GM23248 (cell line): ENCODE measurements around the gene DLG3. TPM values are rescaled to one million over a fixed set of nuclear protein-coding genes. Genes with fewer than 3 reads are reported as not detected.

ENCODE experiments used
- DNase-seq: peaks from one replicate; pipeline ENCODE4 v3.0.0-alpha.2; 2015
- H2AFZ ChIP-seq: fragments of 200-600 bp; sonication (generic); 2 replicates; pipeline ENCODE4 v1.6.1; 2016; ENCODE audit warnings: antibody characterized with exemption
- H3F3A ChIP-seq: fragments of 200-600 bp; sonication (generic); 2 replicates; pipeline ENCODE4 v1.6.1; 2016; ENCODE audit warnings: mild to moderate bottlenecking, antibody characterized with exemption, mixed run types; ENCODE audit not compliant: insufficient read depth
- H3K27ac ChIP-seq: fragments of 200-600 bp; sonication (generic); 2 replicates; pipeline ENCODE4 v1.5.1; 2016; ENCODE audit warnings: mild to moderate bottlenecking
- H3K27me3 ChIP-seq: fragments of 200-600 bp; sonication (generic); replicated peaks from 2 replicates; pipeline ENCODE4 v1.6.1; 2016; ENCODE audit warnings: mild to moderate bottlenecking; ENCODE audit not compliant: insufficient read depth
- H3K36me3 ChIP-seq: fragments of 200-600 bp; sonication (generic); 2 replicates; pipeline ENCODE4 v1.6.1; 2016; ENCODE audit warnings: low read depth, mild to moderate bottlenecking
- H3K4me1 ChIP-seq: fragments of 200-600 bp; sonication (generic); 2 replicates; pipeline ENCODE4 v1.6.1; 2016; ENCODE audit warnings: mild to moderate bottlenecking; ENCODE audit not compliant: insufficient read depth
- H3K4me2 ChIP-seq: fragments of 200-600 bp; sonication (generic); one replicate; pipeline ENCODE4 v1.6.1; 2016; ENCODE audit warnings: mild to moderate bottlenecking; ENCODE audit not compliant: unreplicated experiment
- H3K4me3 ChIP-seq: fragments of 200-600 bp; sonication (generic); 2 replicates; pipeline ENCODE4 v1.5.1; 2016; ENCODE audit warnings: mild to moderate bottlenecking
- H3K79me2 ChIP-seq: fragments of 200-600 bp; sonication (generic); 2 replicates; pipeline ENCODE4 v1.6.1; 2016; ENCODE audit warnings: mild to moderate bottlenecking; ENCODE audit not compliant: insufficient read depth
- H3K9ac ChIP-seq: fragments of 200-600 bp; sonication (generic); 2 replicates; pipeline ENCODE4 v1.6.1; 2016; ENCODE audit warnings: mild to moderate bottlenecking
- H3K9me2 ChIP-seq: fragments of 200-600 bp; sonication (generic); 2 replicates; pipeline ENCODE4 v1.6.1; 2016; ENCODE audit warnings: mixed run types, mild to moderate bottlenecking, moderate library complexity; ENCODE audit not compliant: insufficient read depth
- H3K9me3 ChIP-seq: fragments of 200-600 bp; sonication (generic); one replicate; pipeline ENCODE4 v1.6.1; 2017; ENCODE audit warnings: low read depth
- H4K20me1 ChIP-seq: fragments of 200-600 bp; sonication (generic); 2 replicates; pipeline ENCODE4 v1.6.0; 2016; ENCODE audit not compliant: insufficient read depth
- EZH2 ChIP-seq: fragments of 200-600 bp; sonication (generic); IDR thresholded peaks from 2 replicates; pipeline ENCODE4 v1.6.1; 2018; ENCODE audit warnings: antibody characterized with exemption, mild to moderate bottlenecking; ENCODE audit not compliant: insufficient read depth, poor library complexity, severe bottlenecking
- EZH2phosphoT487 ChIP-seq: fragments of 200-600 bp; sonication (generic); IDR thresholded peaks from 2 replicates; pipeline ENCODE4 v1.6.1; 2018; ENCODE audit warnings: antibody characterized with exemption, moderate library complexity, mild to moderate bottlenecking, low read depth; ENCODE audit not compliant: insufficient read depth
- WGBS, 2 experiments: methylation state at CpG; one replicate each; pipeline ENCODE4 v1.1.6; 2015 to 2017; ENCODE audit warnings: low lambda C conversion rate in 2 of 2, low coverage in 1 of 2; ENCODE audit errors: missing lambda C conversion rate in 2 of 2; 5-methylcytosine and 5-hydroxymethylcytosine counted together
- in situ Hi-C: fragments of 300-500 bp; cut with MboI; formaldehyde crosslinking; loops from 2 replicates; pipeline ENCODE4 v1.15.0; 2020
- polyA plus RNA-seq: library from polyadenylated mRNA; unstranded; fragments of >200 nt; fragmentation: Nextera tagmentation; extraction: Ambion mirVana; gene quantifications from 2 replicates; pipeline ENCODE4 v1.2.1, GENCODE V29; 2016
- total RNA-seq: library from RNA; depleted of rRNA; stranded (reverse); fragments of >200 nt; shearing (Covaris generic); gene quantifications from 2 replicates; pipeline ENCODE4 v1.2.3, GENCODE V29; 2014

DLG3 gene
- total and polyA plus RNA-seq, 2 experiments from 2014 or later: 1.7 to 1.9 TPM

DNA sequence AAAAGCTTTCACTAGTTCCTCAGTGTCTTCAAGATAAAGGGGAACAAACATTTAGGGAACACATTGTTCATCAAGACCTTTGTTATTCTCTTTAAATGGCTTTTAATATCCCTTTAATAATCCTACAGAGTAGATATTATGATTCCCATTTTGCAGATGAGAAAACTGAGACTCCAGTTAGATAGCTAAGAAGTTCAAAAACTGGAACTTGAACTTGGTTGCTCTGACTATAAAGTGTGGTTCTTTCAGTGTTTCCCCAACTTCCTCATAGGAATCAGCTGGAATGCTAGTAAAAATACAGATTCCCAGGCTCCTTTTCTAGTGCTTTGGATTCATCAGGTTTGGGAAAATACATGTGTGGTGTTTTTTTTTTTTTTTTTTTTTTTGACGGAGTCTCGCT lies 37.7 kb downstream of the DLG3 start:
- Histone ChIP-seq H3K4me2 (no peak overlapping the region), H3K9ac (no peak overlapping the region), H3K36me3 (no peaks in the 10 kb centered on the region), H3K9me2 (no peaks in the 10 kb centered on the region), H3K9me3 (no peaks in the 10 kb centered on the region), H3K27me3 (no peaks in the 10 kb centered on the region), H3K4me3 (no peak overlapping the region), H3K4me1 (peaks cover 17% of the 10 kb centered on the region), H3K27ac (no peak overlapping the region), H3K79me2 (no peaks in the 10 kb centered on the region), H3F3A (0 out of 2 replicates have a peak, but pooled peaks cover 6% of the 10 kb centered on the region), H4K20me1 (no peaks in the 10 kb centered on the region), H2AFZ (no peak overlapping the region)
- in situ Hi-C loops: no loop called here
- DNase-seq: no peak
- TF ChIP-seq EZH2 (no peak), EZH2phosphoT487 (no peak)
- WGBS, 2 experiments: 93% methylated on average over 2 of the region's 2 CpGs; no CpG with 5 or more reads in 1 of the 2 experiments

DNA sequence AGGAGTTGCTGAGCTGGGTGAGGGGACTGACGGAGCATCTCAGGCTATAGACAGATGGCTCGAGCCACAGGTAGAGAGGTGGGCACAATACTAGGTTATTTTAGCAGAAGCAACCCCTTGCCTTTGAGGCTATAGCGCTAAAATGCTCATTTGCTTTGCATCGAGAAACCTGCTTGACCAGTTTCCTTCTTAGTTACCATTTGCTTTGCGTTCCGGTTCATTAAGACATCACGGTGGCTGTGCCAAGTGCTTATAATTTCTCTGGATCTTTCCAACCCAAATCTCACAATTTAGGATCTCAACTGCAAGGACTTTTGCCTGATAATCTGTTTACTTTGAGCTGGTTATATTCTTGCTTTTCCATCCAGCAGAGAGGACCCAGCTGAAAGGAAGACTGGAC lies 40.8 kb downstream of the DLG3 start:
- H3K36me3 ChIP-seq: no peaks in the 10 kb centered on the region
- H3K4me3 ChIP-seq: no peak overlapping the region
- WGBS, 2 experiments: 84 to 89% methylated on average over 7 of the region's 7 CpGs
- H4K20me1 ChIP-seq: no peaks in the 10 kb centered on the region
- in situ Hi-C loops: no loop called here
- H3K9me2 ChIP-seq: no peaks in the 10 kb centered on the region
- no peaks in the 10 kb centered on the region for H3K4me1 ChIP-seq
- no peak overlapping the region for H3K4me2 ChIP-seq
- TF ChIP-seq EZH2 (no peak), EZH2phosphoT487 (no peak)
- no peak overlapping the region for H3K9ac ChIP-seq
- no peaks in the 10 kb centered on the region for H3K27me3 ChIP-seq
- H3K79me2 ChIP-seq: no peaks in the 10 kb centered on the region
- H3K27ac ChIP-seq: no peak overlapping the region
- no peaks in the 10 kb centered on the region for H3F3A ChIP-seq
- DNase-seq: no peak
- no peaks in the 10 kb centered on the region for H3K9me3 ChIP-seq
- no peak overlapping the region for H2AFZ ChIP-seq

DNA sequence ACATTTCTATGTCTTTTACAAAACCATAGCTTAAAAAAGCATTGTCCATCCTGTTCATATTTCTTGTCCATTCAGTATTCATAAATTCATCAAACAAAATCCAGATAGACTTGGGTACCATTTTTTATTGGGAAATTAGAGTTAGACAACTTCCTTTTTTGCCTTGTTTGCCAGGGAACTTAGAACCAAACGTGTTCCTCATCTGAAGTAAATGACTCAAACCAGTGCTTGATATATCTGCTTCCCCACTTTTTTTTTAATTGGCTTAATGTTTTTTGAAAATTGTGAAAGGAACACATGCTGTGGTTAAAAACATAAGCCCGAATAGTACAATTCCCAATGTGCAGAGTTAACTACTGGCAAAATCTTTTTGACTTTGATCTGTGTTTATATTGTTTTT lies 44.2 kb downstream of the DLG3 start:
- no peaks in the 10 kb centered on the region for H3F3A ChIP-seq
- H3K4me3 ChIP-seq: no peak overlapping the region
- H3K9me2 ChIP-seq: no peaks in the 10 kb centered on the region
- no peak overlapping the region for H2AFZ ChIP-seq
- H3K9me3 ChIP-seq: no peaks in the 10 kb centered on the region
- DNase-seq: no peak
- H3K36me3 ChIP-seq: no peaks in the 10 kb centered on the region
- H3K79me2 ChIP-seq: no peaks in the 10 kb centered on the region
- in situ Hi-C loops: no loop called here
- H4K20me1 ChIP-seq: no peaks in the 10 kb centered on the region
- H3K27ac ChIP-seq: no peak overlapping the region
- H3K4me1 ChIP-seq: no peaks in the 10 kb centered on the region
- no peak overlapping the region for H3K9ac ChIP-seq
- TF ChIP-seq EZH2phosphoT487 (no peak), EZH2 (no peak)
- no peaks in the 10 kb centered on the region for H3K27me3 ChIP-seq
- no peak overlapping the region for H3K4me2 ChIP-seq
- 62 to 67% methylated on average over 2 of the region's 2 CpGs for WGBS, 2 experiments

DNA sequence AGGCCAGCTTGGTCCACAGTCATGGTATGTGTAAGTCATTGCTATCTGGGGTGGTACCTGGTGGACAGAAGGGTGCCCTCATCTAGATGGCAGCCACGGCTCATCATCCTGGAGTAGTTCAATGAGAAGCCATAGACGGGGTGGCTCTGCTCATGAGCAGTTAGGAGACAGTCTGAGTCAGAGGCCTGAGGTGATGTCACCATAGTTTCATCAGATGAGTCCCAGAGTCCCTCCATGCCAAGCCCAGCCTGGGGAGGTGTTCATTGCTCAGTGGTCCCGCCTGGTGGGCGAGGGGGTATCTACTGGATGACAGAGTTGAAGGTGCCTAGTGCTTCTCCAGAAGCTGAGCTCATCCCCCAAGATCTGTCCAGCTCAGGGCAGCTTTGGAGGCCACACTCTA lies 49.8 kb downstream of the DLG3 start:
- Histone ChIP-seq H3K36me3 (no peaks in the 10 kb centered on the region), H3K4me3 (no peak overlapping the region), H3F3A (no peaks in the 10 kb centered on the region), H3K9ac (no peak overlapping the region), H3K4me2 (no peak overlapping the region), H3K79me2 (no peaks in the 10 kb centered on the region), H4K20me1 (no peaks in the 10 kb centered on the region), H3K27ac (no peak overlapping the region), H3K27me3 (no peaks in the 10 kb centered on the region), H3K9me2 (no peaks in the 10 kb centered on the region), H2AFZ (no peak overlapping the region), H3K4me1 (no peaks in the 10 kb centered on the region), H3K9me3 (no peaks in the 10 kb centered on the region)
- WGBS, 2 experiments: 71 to 90% methylated on average over 2 to 4 of the region's 4 CpGs
- DNase-seq: peak; percentile 59
- no peak for TF ChIP-seq EZH2phosphoT487
- in situ Hi-C loops: no loop called here

DNA sequence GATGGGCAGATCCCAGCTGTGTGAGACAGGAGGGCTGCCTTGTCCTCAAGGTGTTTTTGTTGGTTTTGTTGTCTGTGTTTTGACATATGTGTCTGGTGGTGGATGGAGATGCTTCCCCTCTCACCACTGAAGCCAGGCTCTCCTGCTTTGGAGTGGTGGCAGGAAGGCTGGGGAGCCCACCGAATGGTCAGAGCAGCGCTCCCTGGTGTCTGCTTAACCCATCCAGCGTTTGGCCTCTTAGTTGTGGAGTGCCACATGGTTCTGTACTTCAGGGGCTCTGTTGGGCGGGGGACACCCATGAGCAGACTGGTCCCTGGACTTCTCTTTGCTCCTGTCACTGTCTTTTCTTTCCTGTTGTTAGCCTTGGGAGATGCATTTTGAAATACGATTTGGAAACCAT lies 51.9 kb downstream of the DLG3 start:
- Histone ChIP-seq H3K4me2 (no peak overlapping the region), H4K20me1 (no peaks in the 10 kb centered on the region), H3F3A (no peaks in the 10 kb centered on the region), H3K9me3 (no peaks in the 10 kb centered on the region), H3K27ac (no peak overlapping the region), H3K79me2 (no peaks in the 10 kb centered on the region), H3K36me3 (no peaks in the 10 kb centered on the region), H2AFZ (no peak overlapping the region), H3K9ac (no peak overlapping the region), H3K4me1 (no peaks in the 10 kb centered on the region), H3K27me3 (no peaks in the 10 kb centered on the region), H3K4me3 (no peak overlapping the region), H3K9me2 (no peaks in the 10 kb centered on the region)
- no peak for DNase-seq
- 72 to 82% methylated on average over 4 to 5 of the region's 5 CpGs for WGBS, 2 experiments
- no peak for TF ChIP-seq EZH2
- no peak for TF ChIP-seq EZH2phosphoT487
- in situ Hi-C loops: no loop called here
